HG03060 (cell line): ENCODE data around the gene LRP10.

Experiments
- ATAC-seq: cut with Tn5 transposase; IDR thresholded peaks from one replicate; pipeline ENCODE4 v1.9.1; 2021; ENCODE audit warnings: low read depth, moderate number of reproducible peaks; ENCODE audit not compliant: unreplicated experiment

LRP10 gene

GRCh38 chr14:22915886-22916521 is 44.5 kb downstream of the LRP10 start:
- ATAC-seq, result no peak

GRCh38 chr14:22918804-22919600 is 47.5 kb downstream of the LRP10 start, which contains the start of gene RBM23:
Gene RBM23, minus strand, starts transcription at chr14:22919149.
- peak; percentile 93 for ATAC-seq

GRCh38 chr14:22919601-22919921 is 48.0 kb downstream of the LRP10 start:
- no peak for ATAC-seq

- ATAC-seq, result no peak
These were observed 49.2 kb downstream of the LRP10 start for GRCh38 chr14:22920697-22921096.

- ATAC-seq, result no peak
These were observed 50.8 kb downstream of the LRP10 start for GRCh38 chr14:22922294-22922693.

GRCh38 chr14:22923746-22924145 is 52.2 kb downstream of the LRP10 start:
- ATAC-seq, result no peak

GRCh38 chr14:22925513-22925912 is 54.0 kb downstream of the LRP10 start:
- ATAC-seq, result no peak

- no peak for ATAC-seq
These were observed 54.8 kb downstream of the LRP10 start for GRCh38 chr14:22926316-22926715.

GRCh38 chr14:22928237-22929103 is 56.9 kb downstream of the LRP10 start:
- no peak for ATAC-seq

- ATAC-seq, result peak; percentile 87
These were observed 57.8 kb downstream of the LRP10 start, which contains the start of gene PRMT5 for GRCh38 chr14:22929104-22929960. Gene PRMT5, minus strand, starts transcription at chr14:22929376. Its CDS starts 15 bp downstream, at chr14:22929361.

- ATAC-seq, result no peak
These were observed 58.4 kb downstream of the LRP10 start for GRCh38 chr14:22929961-22930364.
